Measurements from ENCODE around the gene KLHDC8B.

KLHDC8B gene

GRCh38 chr3:49153349-49153912 is 18.0 kb upstream of the KLHDC8B start:
- no peak for FAIRE-seq
- no peak for TF ChIP-seq SPI1 (IDR thresholded peaks at IDR 0.05; ENCODE audit: low read depth, low read length)
- no peak for TF ChIP-seq PAX5 (IDR thresholded peaks at IDR 0.05; ENCODE audit: insufficient read depth, low read length, severe bottlenecking)
- no peak for TF ChIP-seq POLR2A (IDR thresholded peaks at IDR 0.05; ENCODE audit: low read depth, low read length)
- no peak for TF ChIP-seq POU2F2 (IDR thresholded peaks at IDR 0.05; ENCODE audit: low read depth, low read length)
- TF ChIP-seq TAF1 (IDR thresholded peaks at IDR 0.05; ENCODE audit: low read depth, low read length) = no peak
- no peak for TF ChIP-seq POLR2AphosphoS5 (IDR thresholded peaks at IDR 0.05; ENCODE audit: low read depth, low read length)
- no peak for DNase-seq (ENCODE audit: insufficient read length, low spot score)

- no peak for FAIRE-seq
- DNase-seq (ENCODE audit: insufficient read length, low spot score) = no peak
- TF ChIP-seq SPI1 (IDR thresholded peaks at IDR 0.05; ENCODE audit: low read depth, low read length) = no peak
- no peak for TF ChIP-seq POLR2AphosphoS5 (IDR thresholded peaks at IDR 0.05; ENCODE audit: low read depth, low read length)
- no peak for TF ChIP-seq POU2F2 (IDR thresholded peaks at IDR 0.05; ENCODE audit: low read depth, low read length)
- TF ChIP-seq TAF1 (IDR thresholded peaks at IDR 0.05; ENCODE audit: low read depth, low read length) = no peak
These were observed 14.1 kb upstream of the KLHDC8B start for GRCh38 chr3:49157289-49157688.

- DNase-seq (ENCODE audit: insufficient read length, low spot score) = no peak
- FAIRE-seq = peak; percentile 51
- TF ChIP-seq POLR2A (IDR thresholded peaks at IDR 0.05; ENCODE audit: low read depth, low read length) (no peak), POU2F2 (IDR thresholded peaks at IDR 0.05; ENCODE audit: low read depth, low read length) (no peak), SPI1 (IDR thresholded peaks at IDR 0.05; ENCODE audit: low read depth, low read length) (no peak), PAX5 (IDR thresholded peaks at IDR 0.05; ENCODE audit: insufficient read depth, low read length, severe bottlenecking) (no peak), POLR2AphosphoS5 (IDR thresholded peaks at IDR 0.05; ENCODE audit: low read depth, low read length) (no peak), TAF1 (IDR thresholded peaks at IDR 0.05; ENCODE audit: low read depth, low read length) (no peak)
These were observed 13.2 kb upstream of the KLHDC8B start for GRCh38 chr3:49158103-49158709.

GRCh38 chr3:49158792-49159191 is 12.6 kb upstream of the KLHDC8B start:
- DNase-seq (ENCODE audit: insufficient read length, low spot score) (no peak), FAIRE-seq (peak; percentile 9)
- TF ChIP-seq SPI1 (IDR thresholded peaks at IDR 0.05; ENCODE audit: low read depth, low read length) (no peak), POU2F2 (IDR thresholded peaks at IDR 0.05; ENCODE audit: low read depth, low read length) (no peak), POLR2AphosphoS5 (IDR thresholded peaks at IDR 0.05; ENCODE audit: low read depth, low read length) (no peak)

- no peak for DNase-seq (ENCODE audit: insufficient read length, low spot score)
- no peak for FAIRE-seq
- TF ChIP-seq PAX5 (IDR thresholded peaks at IDR 0.05; ENCODE audit: insufficient read depth, low read length, severe bottlenecking) (no peak), SPI1 (IDR thresholded peaks at IDR 0.05; ENCODE audit: low read depth, low read length) (no peak), POLR2A (IDR thresholded peaks at IDR 0.05; ENCODE audit: low read depth, low read length) (no peak), POU2F2 (IDR thresholded peaks at IDR 0.05; ENCODE audit: low read depth, low read length) (no peak), TAF1 (IDR thresholded peaks at IDR 0.05; ENCODE audit: low read depth, low read length) (no peak), POLR2AphosphoS5 (IDR thresholded peaks at IDR 0.05; ENCODE audit: low read depth, low read length) (no peak)
These were observed 10.2 kb upstream of the KLHDC8B start for GRCh38 chr3:49161197-49161596.

- no peak for DNase-seq (ENCODE audit: insufficient read length, low spot score)
- no peak for FAIRE-seq
- TF ChIP-seq PAX5 (IDR thresholded peaks at IDR 0.05; ENCODE audit: insufficient read depth, low read length, severe bottlenecking) (no peak), SPI1 (IDR thresholded peaks at IDR 0.05; ENCODE audit: low read depth, low read length) (no peak), POLR2AphosphoS5 (IDR thresholded peaks at IDR 0.05; ENCODE audit: low read depth, low read length) (no peak), TAF1 (IDR thresholded peaks at IDR 0.05; ENCODE audit: low read depth, low read length) (no peak), POU2F2 (IDR thresholded peaks at IDR 0.05; ENCODE audit: low read depth, low read length) (peak; percentile 19; the same call in 1 of the 2 replicates), POLR2A (IDR thresholded peaks at IDR 0.05; ENCODE audit: low read depth, low read length) (no peak)
These were observed 9.4 kb upstream of the KLHDC8B start for GRCh38 chr3:49161808-49162530.

GRCh38 chr3:49162751-49163419 is 8.5 kb upstream of the KLHDC8B start:
- TF ChIP-seq POLR2A (IDR thresholded peaks at IDR 0.05; ENCODE audit: low read depth, low read length) (peak; percentile 52), PAX5 (IDR thresholded peaks at IDR 0.05; ENCODE audit: insufficient read depth, low read length, severe bottlenecking) (no peak), POLR2AphosphoS5 (IDR thresholded peaks at IDR 0.05; ENCODE audit: low read depth, low read length) (peak; percentile 57; the same call in 1 of the 2 replicates)
- DNase-seq (ENCODE audit: insufficient read length, low spot score) (no peak), FAIRE-seq (no peak)

GRCh38 chr3:49163609-49164008 is 7.8 kb upstream of the KLHDC8B start:
- TF ChIP-seq PAX5 (IDR thresholded peaks at IDR 0.05; ENCODE audit: insufficient read depth, low read length, severe bottlenecking) = no peak
- no peak for TF ChIP-seq POLR2A (IDR thresholded peaks at IDR 0.05; ENCODE audit: low read depth, low read length)
- no peak for TF ChIP-seq POLR2AphosphoS5 (IDR thresholded peaks at IDR 0.05; ENCODE audit: low read depth, low read length)
- TF ChIP-seq TAF1 (IDR thresholded peaks at IDR 0.05; ENCODE audit: low read depth, low read length) = no peak
- TF ChIP-seq POU2F2 (IDR thresholded peaks at IDR 0.05; ENCODE audit: low read depth, low read length) = no peak
- no peak for TF ChIP-seq SPI1 (IDR thresholded peaks at IDR 0.05; ENCODE audit: low read depth, low read length)
- no peak for DNase-seq (ENCODE audit: insufficient read length, low spot score)
- FAIRE-seq = no peak

- peak; percentile 78 for FAIRE-seq
These were observed 6.2 kb upstream of the KLHDC8B start for GRCh38 chr3:49164983-49165720.

More at GRCh38 chr3:49164983-49165720, 6.2 kb upstream of the KLHDC8B start:
- no peak for DNase-seq (ENCODE audit: insufficient read length, low spot score)
- no peak for TF ChIP-seq PAX5 (IDR thresholded peaks at IDR 0.05; ENCODE audit: insufficient read depth, low read length, severe bottlenecking)
- peak; percentile 41; the same call in 1 of the 2 replicates for TF ChIP-seq POLR2A (IDR thresholded peaks at IDR 0.05; ENCODE audit: low read depth, low read length)
- TF ChIP-seq POLR2AphosphoS5 (IDR thresholded peaks at IDR 0.05; ENCODE audit: low read depth, low read length) = no peak; the same call in 1 of the 2 replicates
- TF ChIP-seq TAF1 (IDR thresholded peaks at IDR 0.05; ENCODE audit: low read depth, low read length) = no peak
- TF ChIP-seq SPI1 (IDR thresholded peaks at IDR 0.05; ENCODE audit: low read depth, low read length) = no peak
